HG03280 (cell line): ENCODE data around the gene DGCR2.

Experiments
- ATAC-seq: cut with Tn5 transposase; IDR thresholded peaks from one replicate; pipeline ENCODE4 v1.9.1; 2021; ENCODE audit warnings: mild to moderate bottlenecking, moderate library complexity; ENCODE audit not compliant: unreplicated experiment

Gene DGCR2

DNA sequence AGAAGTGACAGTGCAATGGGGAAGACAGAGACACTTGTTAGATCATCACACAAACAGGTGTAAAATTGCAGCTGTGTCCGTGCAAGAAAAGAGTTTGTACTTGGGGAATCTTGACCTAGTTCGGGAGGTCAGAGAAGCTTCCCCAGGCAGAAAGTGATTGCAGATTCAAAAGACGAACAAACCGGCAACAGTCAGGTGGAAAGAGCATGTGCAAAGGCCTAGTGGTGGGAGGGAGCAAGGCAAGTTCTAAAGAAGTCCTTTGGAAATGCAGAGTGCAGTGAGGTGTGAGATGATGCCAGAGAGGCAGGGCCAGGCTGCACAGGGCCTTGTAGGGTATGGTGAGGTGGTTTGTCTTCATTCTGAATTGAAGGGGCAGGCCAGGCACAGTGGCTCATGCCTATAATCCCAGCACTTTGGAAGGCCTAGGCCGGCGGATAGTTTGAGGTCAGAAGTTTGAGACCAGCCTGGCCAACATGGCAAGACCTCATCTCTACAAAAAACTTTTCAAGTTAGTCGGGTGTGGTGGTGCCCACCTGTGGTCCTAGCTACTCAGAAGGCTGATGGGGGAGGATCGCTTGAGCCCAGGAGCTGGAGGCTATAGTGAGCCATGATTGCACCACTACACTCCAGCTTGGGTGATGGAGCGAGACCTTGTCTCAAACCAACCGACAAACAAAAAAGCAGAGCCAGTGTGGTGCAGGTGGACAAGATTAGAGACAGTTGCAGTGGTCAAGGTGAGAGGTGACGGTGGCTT lies 24.2 kb upstream of the DGCR2 start:
- no peak for ATAC-seq

DNA sequence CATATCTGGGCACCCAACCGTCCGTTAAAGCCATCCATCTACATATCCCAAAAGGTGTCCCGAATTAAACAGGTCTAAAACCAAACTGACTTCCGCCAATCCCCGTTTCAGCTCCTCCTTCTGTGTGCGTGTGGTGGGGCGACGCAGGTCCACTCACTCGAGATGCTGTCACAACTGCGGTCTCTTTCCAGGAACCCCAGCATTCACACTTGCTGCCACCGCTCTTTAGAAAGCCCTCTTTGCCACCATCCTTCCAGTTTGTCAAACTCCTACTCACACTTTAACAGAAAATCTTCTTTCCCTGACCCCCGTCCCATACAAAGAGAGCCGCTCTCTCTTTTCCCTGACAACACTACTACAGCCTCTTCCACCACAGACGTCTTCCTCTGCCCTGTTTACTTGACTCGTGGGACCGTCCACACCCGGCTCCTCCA lies 21.8 kb upstream of the DGCR2 start:
- ATAC-seq = peak; percentile 4

DNA sequence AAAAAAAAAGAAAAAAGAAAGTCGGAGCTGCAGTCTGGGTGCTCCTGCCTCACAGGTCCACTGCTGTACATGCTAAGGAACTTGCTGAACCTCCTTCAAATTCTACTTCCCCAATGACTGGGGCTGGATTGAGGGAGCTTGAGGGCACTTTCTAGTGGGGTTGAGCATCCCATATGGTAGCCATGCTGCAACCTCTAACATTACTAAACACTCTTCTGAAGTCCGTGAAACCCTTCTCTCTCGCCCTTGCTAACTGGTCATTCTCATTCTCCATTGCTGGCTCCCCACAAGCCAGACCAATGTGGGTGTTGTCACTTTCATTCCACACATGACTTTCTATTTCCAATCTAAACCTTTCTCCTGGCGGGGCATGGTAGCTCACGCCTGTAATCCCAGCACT lies 21.0 kb upstream of the DGCR2 start:
- no peak for ATAC-seq

- no peak for ATAC-seq
Observed at GRCh38 chr22:19142394-19142793, 20.2 kb upstream of the DGCR2 start.

DNA sequence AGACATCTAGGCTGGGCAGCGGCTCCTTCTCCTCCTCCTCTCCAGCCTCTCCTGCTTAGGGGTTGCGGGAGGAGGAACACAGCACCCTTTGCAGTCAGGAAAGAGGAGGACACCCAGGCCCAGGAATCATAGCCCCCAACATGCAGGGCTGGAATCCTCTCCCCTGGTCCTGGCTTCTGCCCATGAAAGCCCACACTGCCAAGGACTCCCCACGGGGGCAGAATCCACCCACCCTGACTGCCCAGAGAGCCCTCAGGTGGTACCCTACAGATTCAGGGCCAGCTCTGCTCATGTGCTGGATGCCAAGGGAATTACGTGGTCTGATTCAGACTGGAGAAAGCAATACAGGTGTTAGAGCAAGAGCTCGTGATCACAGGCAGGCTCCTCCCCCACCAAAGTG lies 17.8 kb upstream of the DGCR2 start:
- ATAC-seq = no peak

DNA sequence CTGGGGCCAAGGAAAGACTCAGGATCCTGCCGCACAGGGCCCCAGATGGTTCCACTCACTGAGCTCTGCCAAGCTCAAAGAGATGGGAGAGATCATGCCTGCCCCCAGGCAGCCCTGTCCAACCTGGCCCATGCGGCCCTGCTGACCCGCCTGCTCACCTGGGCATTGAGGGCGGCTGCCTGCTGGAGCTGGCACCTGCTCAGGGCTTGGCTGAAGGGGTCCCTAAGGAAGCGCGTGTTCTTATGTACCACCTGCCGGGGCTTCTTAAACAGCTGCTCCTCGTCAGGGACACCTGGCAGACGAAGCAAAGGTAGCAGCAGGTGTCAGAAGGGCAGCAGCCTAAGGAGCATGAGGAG lies 16.8 kb upstream of the DGCR2 start:
- no peak for ATAC-seq

GRCh38 chr22:19138217-19139000 lies 16.2 kb upstream of the DGCR2 start:
- no peak for ATAC-seq

GRCh38 chr22:19137384-19138216 lies 15.4 kb upstream of the DGCR2 start:
- ATAC-seq = no peak

DNA sequence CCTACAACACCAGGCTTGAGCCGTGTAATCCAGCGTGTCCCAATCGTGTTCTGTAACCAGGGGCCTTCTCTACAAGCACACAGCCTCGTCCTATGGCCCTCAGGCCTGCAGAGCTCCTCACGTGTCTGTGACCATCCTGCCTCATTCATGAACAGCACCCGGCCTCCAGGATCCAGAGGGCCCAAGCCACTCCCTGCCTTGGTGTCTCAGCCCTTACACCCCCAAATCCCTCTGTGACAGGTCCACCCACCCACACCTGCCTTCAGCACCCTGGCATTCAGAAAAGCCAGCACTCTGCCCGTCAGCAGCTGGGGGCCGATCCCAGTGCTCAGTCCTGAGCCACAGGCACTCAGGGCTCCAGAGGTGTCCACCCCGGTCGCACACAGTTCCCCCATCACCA lies 14.7 kb upstream of the DGCR2 start:
- no peak for ATAC-seq

DNA sequence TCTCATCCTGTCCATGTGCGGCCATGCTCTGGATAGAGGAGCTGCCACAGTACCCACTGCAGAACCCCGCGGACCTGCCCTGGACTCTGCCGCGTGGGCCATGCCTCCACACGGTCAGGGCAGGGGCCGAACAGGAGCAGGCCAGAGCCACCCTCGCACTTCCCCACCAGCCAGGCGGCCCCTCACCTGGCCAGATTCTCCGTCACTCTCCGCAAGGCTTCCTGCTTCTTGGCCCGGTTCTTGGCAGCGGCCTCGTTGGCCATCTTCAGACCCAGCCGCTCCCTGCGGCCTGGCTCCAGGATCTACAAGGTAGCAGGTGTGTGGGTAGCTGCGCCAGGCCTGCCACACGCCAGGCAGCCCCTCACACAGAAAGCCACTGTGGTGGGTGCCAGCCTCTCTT lies 12.7 kb upstream of the DGCR2 start:
- ATAC-seq = no peak

DNA sequence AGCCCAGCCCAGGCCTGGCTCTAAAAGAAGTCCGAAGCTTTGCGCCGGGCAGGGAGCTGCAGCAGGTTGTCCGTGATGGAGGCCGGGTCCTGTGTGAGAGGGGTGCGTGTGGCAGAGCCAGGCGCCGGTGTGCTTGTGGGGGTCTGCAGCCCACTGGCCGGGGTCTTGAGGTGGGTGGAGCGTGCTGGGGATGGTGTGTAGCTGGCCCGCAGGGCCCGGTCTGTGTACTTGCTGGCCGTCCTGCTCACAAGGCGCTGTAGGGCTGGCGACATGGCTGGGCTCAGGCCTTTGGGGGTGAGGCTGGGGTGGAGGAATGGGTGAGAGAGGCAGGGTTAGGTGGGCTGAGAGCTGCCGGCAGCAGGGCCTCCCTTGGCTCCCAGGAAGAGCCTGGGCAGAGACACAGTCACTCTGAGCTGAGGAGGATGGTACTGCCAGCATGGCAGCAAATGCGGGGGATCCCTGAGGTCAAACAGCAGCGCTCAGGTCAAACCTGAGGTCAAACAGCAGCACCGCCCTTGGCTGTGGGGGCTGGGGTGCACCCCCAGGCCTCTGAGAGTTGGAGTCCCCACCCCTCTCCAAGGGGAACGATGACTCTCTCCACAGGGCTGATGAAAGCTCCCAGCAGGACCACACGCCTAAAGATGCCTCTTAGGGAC lies 12.1 kb upstream of the DGCR2 start:
- no peak for ATAC-seq

- ATAC-seq = no peak
Observed at GRCh38 chr22:19133561-19133960, 11.3 kb upstream of the DGCR2 start.

- ATAC-seq = no peak
Observed at GRCh38 chr22:19132693-19133400, 10.6 kb upstream of the DGCR2 start.

- ATAC-seq = no peak
Observed at GRCh38 chr22:19132153-19132552, 9.9 kb upstream of the DGCR2 start.

DNA sequence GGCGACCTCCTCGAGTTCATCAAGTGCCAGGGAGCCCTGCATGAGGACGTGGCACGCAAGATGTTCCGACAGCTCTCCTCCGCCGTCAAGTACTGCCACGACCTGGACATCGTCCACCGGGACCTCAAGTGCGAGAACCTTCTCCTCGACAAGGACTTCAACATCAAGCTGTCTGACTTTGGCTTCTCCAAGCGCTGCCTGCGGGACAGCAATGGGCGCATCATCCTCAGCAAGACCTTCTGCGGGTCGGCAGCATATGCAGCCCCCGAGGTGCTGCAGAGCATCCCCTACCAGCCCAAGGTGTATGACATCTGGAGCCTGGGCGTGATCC lies 9.4 kb upstream of the DGCR2 start:
- no peak for ATAC-seq

DNA sequence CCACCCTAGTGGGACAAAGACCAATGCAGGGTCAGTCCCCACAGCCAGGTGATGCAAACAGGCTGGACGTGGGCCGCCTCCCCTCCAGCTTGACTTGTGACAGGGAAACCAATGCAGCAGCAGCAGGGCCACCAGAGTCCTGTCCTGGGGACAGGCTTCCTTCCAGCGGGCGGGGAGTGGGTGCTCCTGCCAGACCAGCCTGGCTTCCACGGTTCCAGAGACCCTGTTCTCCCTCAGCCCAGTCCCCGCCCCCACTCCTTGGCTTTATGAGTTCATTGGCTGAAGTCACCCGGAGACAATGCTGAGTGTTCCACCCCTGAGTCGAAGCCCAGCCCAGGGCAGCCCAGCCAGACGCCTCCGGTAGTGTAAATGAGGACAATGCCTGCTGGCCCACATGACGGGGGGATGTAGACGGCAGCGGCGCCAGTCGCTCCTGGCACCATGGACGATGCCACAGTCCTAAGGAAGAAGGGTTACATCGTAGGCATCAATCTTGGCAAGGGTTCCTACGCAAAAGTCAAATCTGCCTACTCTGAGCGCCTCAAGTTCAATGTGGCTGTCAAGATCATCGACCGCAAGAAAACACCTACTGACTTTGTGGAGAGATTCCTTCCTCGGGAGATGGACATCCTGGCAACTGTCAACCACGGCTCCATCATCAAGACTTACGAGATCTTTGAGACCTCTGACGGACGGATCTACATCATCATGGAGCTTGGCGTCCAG lies 8.9 kb upstream of the DGCR2 start, which contains the start of gene TSSK2:
TSSK2 (plus strand) TSS at position 350 of the 726 bp plus-strand sequence; CDS start at position 442, 92 bp downstream.
- no peak for ATAC-seq

- no peak for ATAC-seq
Observed at GRCh38 chr22:19129871-19130270, 7.7 kb upstream of the DGCR2 start.

GRCh38 chr22:19128946-19129727 lies 6.9 kb upstream of the DGCR2 start:
- ATAC-seq = no peak

GRCh38 chr22:19128009-19128401 lies 5.8 kb upstream of the DGCR2 start:
- ATAC-seq = no peak
